Measurements from ENCODE around the gene TM9SF4.
"Not testable (repeated sequence)": the region's sequence is repeated elsewhere in the genome, so short reads cannot be mapped to it uniquely, and the experiment has no call there.

The TM9SF4 gene

DNA sequence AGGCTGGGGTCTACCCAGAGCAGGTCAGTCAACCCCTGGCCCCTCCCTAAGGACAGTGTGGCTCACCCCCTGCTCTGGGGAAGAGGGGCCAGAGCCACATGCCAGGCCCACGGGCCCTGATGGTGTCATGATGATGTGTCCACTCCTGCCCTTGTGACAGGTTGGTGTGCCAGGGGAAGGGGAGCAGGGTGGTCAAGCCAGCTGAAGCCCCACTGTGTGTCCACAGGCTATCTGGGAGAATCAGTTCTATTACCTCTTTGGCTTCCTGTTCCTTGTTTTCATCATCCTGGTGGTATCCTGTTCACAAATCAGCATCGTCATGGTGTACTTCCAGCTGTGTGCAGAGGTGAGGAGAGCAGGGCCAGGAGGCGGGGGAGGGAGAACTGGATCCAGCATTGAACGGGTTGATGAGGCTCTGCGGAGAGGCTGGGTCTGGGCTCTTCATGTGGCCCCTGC is 50.3 kb downstream of the TM9SF4 start:
- no peak for DNase-seq

- DNase-seq: no peak
Observed at GRCh38 chr20:32160341-32160740, 50.8 kb downstream of the TM9SF4 start.

DNA sequence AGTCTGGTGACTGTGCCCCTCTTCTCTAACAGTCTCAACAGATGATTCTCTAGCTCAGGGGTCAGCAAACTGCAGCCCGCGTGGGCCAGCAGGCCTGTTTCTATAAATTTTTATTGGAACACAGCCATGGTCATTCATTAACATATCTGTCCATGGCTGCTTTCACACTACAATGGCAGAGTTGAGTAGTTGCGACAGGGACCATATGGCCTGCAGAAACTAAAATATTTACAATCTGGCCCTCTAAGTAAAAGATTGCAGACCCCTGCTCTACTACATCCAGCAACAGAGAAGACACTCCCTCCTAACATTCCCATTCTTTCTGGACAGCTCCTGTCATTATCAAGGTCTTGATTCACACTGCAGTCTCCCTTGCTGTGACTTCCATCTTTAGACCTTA is 52.8 kb downstream of the TM9SF4 start:
- DNase-seq: no peak

DNA sequence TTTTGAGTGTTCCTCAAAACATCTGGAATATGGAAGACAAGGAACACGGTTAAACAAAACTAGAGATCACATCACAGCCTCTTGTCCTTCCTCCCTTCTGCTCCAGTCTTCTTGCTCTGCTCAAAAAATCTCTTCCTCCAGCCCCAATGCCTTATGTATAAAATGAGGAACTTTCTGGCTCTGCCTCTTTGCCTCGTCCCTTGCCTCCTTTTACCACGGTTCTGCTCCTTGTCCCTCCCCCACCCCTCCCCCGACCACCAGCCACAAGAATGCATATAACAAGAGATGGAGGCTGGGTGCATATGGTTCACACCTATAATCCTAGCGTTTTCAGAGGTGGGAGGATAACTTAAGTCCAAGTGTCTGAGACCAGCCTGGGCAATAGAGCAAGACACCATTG is 54.4 kb downstream of the TM9SF4 start:
- no peak for DNase-seq

DNA sequence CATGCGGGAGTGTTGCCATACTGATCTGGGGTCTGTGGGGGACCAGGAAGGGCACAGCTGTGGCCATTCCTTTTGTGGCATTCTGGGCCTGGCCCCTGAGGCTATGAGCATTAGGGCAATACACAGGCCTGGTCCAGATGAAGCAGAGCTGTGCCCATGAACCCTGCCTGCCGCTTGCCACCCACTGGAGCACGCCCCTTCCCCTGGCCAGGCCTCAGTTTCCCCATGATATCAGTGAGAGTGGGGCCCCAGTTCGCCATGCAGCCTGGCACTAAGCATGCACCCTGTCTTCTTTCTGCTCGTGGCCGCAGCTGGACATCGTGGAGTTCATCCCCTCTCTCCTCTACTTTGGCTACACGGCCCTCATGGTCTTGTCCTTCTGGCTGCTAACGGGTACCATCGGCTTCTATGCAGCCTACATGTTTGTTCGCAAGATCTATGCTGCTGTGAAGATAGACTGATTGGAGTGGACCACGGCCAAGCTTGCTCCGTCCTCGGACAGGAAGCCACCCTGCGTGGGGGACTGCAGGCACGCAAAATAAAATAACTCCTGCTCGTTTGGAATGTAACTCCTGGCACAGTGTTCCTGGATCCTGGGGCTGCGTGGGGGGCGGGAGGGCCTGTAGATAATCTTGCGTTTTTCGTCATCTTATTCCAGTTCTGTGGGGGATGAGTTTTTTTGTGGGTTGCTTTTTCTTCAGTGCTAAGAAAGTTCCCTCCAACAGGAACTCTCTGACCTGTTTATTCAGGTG is 55.6 kb downstream of the TM9SF4 start:
- no peak for DNase-seq

DNA sequence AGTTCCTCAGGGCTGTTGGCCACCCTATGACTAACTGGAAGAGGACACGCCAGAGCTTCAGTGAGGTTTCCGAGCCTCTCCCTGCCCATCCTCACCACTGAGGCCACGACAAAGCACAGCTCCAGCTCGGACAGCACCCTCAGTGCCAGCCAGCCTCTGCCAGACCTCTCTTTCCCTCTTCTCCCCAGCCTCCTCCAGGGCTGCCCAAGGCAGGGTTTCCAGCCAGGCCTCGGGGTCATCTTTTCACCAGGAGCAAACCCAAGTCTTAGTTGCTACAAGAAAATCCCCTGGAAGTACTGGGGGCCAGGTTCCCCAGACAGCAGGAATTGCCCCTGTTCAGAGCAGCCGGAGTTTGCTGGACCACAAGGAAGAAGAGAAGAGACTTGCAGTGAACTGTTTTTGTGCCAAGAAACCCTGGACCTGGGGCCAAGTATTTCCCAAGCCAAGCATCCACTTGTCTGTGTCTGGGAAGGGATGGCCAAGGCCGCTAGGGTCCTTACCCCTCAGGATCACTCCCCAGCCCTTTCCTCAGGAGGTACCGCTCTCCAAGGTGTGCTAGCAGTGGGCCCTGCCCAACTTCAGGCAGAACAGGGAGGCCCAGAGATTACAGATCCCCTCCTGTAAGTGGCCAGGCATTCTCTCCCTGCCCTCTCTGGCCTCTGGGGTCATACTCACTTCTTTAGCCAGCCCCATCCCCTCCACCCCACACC is 56.5 kb downstream of the TM9SF4 start:
- DNase-seq: no peak

GRCh38 chr20:32167552-32167951 is 58.0 kb downstream of the TM9SF4 start:
- DNase-seq: no peak

GRCh38 chr20:32168184-32168910 is 58.8 kb downstream of the TM9SF4 start:
- DNase-seq: no peak

- DNase-seq: not testable (repeated sequence)
Observed at GRCh38 chr20:32177696-32178095, 68.2 kb downstream of the TM9SF4 start.

- DNase-seq: no peak
Observed at GRCh38 chr20:32179515-32179914, 70.0 kb downstream of the TM9SF4 start.

DNA sequence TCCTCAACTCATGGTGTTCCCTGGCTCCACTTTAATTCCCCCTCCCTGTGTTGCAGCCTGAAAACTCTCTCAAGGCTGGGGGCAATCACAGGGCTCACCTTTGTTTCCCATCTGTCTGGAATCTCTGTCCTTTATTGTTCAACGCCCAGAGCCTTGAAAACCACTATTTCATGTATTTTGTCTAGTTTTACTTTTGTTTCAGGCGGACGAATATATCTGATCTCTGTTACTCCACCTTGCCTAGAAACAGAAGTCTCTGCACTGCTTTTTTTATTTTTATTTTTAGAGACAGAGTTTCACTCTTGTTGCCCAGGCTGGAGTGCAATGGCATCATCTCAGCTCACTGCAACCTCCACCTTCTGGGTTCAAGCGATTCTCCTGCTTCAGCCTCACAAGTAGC is 70.4 kb downstream of the TM9SF4 start:
- DNase-seq: no peak

DNA sequence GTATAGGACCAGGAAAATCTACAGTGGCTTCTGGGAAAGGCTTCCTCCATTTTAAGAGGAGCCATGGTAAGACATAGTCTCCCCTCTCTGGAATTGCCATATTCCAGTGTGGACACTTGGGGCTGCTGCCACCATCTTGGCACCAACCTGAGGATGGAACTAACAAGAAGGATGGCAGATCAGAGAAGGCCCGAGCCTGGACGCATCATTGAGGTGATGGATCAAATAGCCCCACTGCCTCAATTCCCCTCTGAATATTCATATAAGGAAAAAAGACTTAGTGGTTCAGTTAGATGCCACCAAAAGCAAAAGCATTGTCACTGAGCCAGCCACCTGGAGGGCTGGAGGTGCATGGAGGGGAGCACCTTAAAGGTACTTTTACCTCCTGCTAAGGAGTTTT is 72.1 kb downstream of the TM9SF4 start:
- DNase-seq: no peak

GRCh38 chr20:32183947-32184635 is 74.6 kb downstream of the TM9SF4 start:
- DNase-seq: no peak

DNA sequence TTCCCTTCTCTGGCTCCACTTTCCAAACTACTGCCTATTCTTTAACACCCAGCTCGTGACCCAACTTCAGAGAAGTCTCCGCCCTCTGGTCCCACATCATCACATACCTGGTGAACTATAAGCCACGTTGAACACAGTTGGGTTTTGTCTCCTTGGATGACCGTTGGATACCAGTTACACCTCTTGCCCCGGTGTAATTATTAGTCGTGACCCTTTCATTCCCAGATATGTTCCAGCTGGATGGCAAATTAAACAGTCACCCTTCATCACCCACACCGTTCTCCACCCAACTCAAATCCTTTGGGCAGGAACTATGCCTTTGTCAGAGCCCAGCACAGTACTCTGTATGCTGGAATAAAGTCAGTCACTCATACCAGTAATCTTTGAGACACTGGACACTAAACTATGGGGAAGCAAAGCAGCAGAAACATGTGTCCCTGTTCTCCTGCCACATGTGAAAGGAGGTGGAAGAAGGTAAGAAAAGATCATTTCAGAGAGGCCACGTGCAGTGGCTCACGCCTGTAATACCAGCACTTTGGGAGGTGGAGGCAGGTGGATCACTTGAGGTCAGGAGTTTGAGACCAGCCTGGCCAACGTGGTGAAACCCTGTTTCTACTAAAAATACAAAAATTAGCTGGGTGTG is 75.6 kb downstream of the TM9SF4 start:
- no peak for DNase-seq

GRCh38 chr20:32186506-32186905 is 77.0 kb downstream of the TM9SF4 start:
- DNase-seq: no peak

DNA sequence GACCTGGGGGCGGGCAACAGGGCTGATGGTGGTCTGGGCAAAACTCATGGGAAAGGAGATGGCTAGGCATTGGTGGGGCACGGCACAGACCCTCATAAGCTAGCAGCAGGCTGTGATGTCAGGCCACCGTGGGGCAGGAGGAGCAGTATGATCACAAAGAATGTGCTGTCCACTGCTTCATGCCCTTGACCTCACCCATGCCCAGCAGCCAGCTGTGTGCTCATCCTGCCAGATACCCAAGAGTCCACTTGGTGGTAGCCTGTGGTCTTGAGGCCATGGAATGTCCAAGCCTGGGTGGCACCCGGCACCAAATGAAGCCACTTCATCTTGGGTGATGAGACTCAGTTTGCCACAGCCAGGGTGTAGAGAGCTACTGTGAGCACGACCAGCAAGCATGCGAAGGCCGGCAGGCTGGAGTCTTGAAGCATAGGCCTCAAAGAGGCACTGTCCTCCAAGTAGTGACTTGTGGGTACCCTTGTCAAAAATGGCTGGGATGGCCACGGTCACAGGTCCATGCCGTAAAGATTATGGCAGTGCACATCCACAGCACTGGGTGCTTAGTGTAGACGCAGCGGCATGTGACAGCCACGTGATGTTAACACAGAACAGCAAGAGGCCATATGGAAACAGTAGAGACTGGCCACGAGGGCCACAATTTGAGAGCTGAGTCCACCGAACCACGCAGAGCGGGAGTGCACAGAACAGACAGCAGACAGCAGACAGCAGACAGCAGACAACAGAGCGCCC is 79.0 kb downstream of the TM9SF4 start:
- no peak for DNase-seq

GRCh38 chr20:32189123-32189410 is 79.6 kb downstream of the TM9SF4 start:
- DNase-seq: no peak

DNA sequence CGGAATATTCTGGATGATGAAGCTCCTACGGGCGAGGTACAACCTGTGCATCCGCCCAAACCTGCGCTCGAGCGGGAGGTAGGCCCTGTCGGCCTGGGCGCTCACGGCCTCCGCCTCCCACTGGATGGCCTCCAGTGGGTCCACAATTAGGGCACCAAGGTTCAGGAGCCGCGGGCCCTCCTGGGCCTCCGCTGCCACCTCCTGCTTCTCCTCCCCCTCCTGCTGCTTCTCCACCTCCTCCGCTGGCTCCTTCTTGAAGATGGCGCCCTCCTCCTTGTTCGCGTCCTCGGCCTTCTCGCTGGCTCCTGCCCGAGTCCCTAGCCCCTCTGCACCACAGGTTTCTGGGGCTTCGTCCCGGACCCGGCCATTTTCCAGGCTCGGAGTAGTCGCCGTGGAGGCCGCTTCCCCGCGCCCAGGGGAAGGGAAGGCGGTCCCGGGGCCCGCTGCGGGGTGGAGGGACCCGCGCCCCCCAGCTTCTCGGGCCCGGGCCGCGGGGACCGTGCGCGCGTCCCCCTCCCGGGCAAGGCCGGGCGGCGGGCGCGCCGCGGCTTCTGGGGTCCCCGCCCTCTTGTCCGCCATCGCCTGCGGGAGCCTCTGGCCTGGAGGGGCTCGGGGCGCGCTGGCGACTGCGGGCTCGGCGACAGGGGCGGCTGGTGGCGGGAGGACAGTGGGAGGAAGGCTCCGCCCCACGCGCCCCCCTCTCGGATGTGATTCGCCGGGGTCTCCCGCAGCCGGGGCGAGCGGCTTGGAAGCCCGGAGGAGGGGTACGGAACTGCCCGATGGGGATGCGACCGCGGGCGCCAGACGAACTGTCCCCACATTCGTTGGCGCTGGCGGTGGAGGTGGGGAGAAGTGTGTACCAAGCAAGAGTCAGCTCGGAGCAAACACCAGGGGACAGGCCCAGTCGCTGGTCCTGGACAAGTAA is 80.4 kb downstream of the TM9SF4 start:
- no peak for DNase-seq

- no peak for DNase-seq
Observed at GRCh38 chr20:32190616-32191415, 81.3 kb downstream of the TM9SF4 start.

GRCh38 chr20:32191422-32191821 is 81.9 kb downstream of the TM9SF4 start:
- DNase-seq: no peak
